ENCODE data around the gene FCHSD1.

FCHSD1 gene

GRCh38 chr5:141680178-141680577 lies 29.0 kb upstream of the FCHSD1 start:
- Histone ChIP-seq H3K9ac (ENCODE audit: low read depth, low read length, poor library complexity, severe bottlenecking) (no peak overlapping the region), H4K20me1 (ENCODE audit: insufficient read depth, low read length, poor library complexity, severe bottlenecking) (no peaks in the 10 kb centered on the region), H3F3A (ENCODE audit: low read depth) (no peaks in the 10 kb centered on the region), H3K79me2 (ENCODE audit: insufficient read depth, low read length) (no peaks in the 10 kb centered on the region), H3K36me3 (ENCODE audit: insufficient read depth, low read length) (no peaks in the 10 kb centered on the region), H3K9me3 (ENCODE audit: insufficient read depth, low read depth, low read length) (no peaks in the 10 kb centered on the region), H3K27me3 (ENCODE audit: insufficient read depth, low read length, poor library complexity, severe bottlenecking) (no peaks in the 10 kb centered on the region), H3K9me2 (replicated peaks; ENCODE audit: low read depth, low read length) (no peaks in the 10 kb centered on the region), H3K4me3 (ENCODE audit: low read length, poor library complexity, severe bottlenecking) (no peak overlapping the region), H2AFZ (ENCODE audit: low read length) (no peak overlapping the region), H3K4me1 (ENCODE audit: insufficient read depth, low read length, poor library complexity, severe bottlenecking) (peaks cover 21% of the 10 kb centered on the region), H3K4me2 (ENCODE audit: low read depth, low read length, poor library complexity, severe bottlenecking) (no peak overlapping the region)
- TF ChIP-seq CTCF (conservative IDR thresholded peaks at IDR 0.05; ENCODE audit: low read length) (no peak), EZH2phosphoT487 (IDR thresholded peaks at IDR 0.05; ENCODE audit: borderline replicate concordance) (no peak)

GRCh38 chr5:141677415-141677814 lies 26.2 kb upstream of the FCHSD1 start:
- TF ChIP-seq CTCF (conservative IDR thresholded peaks at IDR 0.05; ENCODE audit: low read length) (peak; percentile 59), EZH2phosphoT487 (IDR thresholded peaks at IDR 0.05; ENCODE audit: borderline replicate concordance) (no peak)
- no peak overlapping the region for H3K4me2 ChIP-seq (ENCODE audit: low read depth, low read length, poor library complexity, severe bottlenecking)
- no peaks in the 10 kb centered on the region for H3K9me2 ChIP-seq (replicated peaks; ENCODE audit: low read depth, low read length)
- no peaks in the 10 kb centered on the region for H3K79me2 ChIP-seq (ENCODE audit: insufficient read depth, low read length)
- H3K9ac ChIP-seq (ENCODE audit: low read depth, low read length, poor library complexity, severe bottlenecking), result no peak overlapping the region
- no peaks in the 10 kb centered on the region for H3K9me3 ChIP-seq (ENCODE audit: insufficient read depth, low read depth, low read length)
- no peak overlapping the region for H2AFZ ChIP-seq (ENCODE audit: low read length)
- no peaks in the 10 kb centered on the region for H3K36me3 ChIP-seq (ENCODE audit: insufficient read depth, low read length)
- H3K4me3 ChIP-seq (ENCODE audit: low read length, poor library complexity, severe bottlenecking), result no peak overlapping the region
- H3F3A ChIP-seq (ENCODE audit: low read depth), result no peaks in the 10 kb centered on the region
- H4K20me1 ChIP-seq (ENCODE audit: insufficient read depth, low read length, poor library complexity, severe bottlenecking), result no peaks in the 10 kb centered on the region
- H3K4me1 ChIP-seq (ENCODE audit: insufficient read depth, low read length, poor library complexity, severe bottlenecking), result peaks cover 5% of the 10 kb centered on the region
- H3K27me3 ChIP-seq (ENCODE audit: insufficient read depth, low read length, poor library complexity, severe bottlenecking), result no peaks in the 10 kb centered on the region

GRCh38 chr5:141675672-141676071 lies 24.5 kb upstream of the FCHSD1 start:
- Histone ChIP-seq H3K27me3 (ENCODE audit: insufficient read depth, low read length, poor library complexity, severe bottlenecking) (no peaks in the 10 kb centered on the region), H3K4me1 (ENCODE audit: insufficient read depth, low read length, poor library complexity, severe bottlenecking) (no peaks in the 10 kb centered on the region), H3K4me2 (ENCODE audit: low read depth, low read length, poor library complexity, severe bottlenecking) (no peak overlapping the region), H3K9me2 (replicated peaks; ENCODE audit: low read depth, low read length) (no peaks in the 10 kb centered on the region), H3F3A (ENCODE audit: low read depth) (no peaks in the 10 kb centered on the region), H3K9ac (ENCODE audit: low read depth, low read length, poor library complexity, severe bottlenecking) (no peak overlapping the region), H3K9me3 (ENCODE audit: insufficient read depth, low read depth, low read length) (no peaks in the 10 kb centered on the region), H2AFZ (ENCODE audit: low read length) (no peak overlapping the region), H3K36me3 (ENCODE audit: insufficient read depth, low read length) (no peaks in the 10 kb centered on the region), H3K79me2 (ENCODE audit: insufficient read depth, low read length) (no peaks in the 10 kb centered on the region), H3K4me3 (ENCODE audit: low read length, poor library complexity, severe bottlenecking) (no peak overlapping the region), H4K20me1 (ENCODE audit: insufficient read depth, low read length, poor library complexity, severe bottlenecking) (no peaks in the 10 kb centered on the region)
- TF ChIP-seq CTCF (conservative IDR thresholded peaks at IDR 0.05; ENCODE audit: low read length), result no peak
- no peak for TF ChIP-seq EZH2phosphoT487 (IDR thresholded peaks at IDR 0.05; ENCODE audit: borderline replicate concordance)

Measured in Loucy (cell line).